Measurements from ENCODE around the gene FAH. TPM values are rescaled to one million over a fixed set of nuclear protein-coding genes. Genes with fewer than 3 reads are reported as not detected.

The FAH gene
- total and polyA plus RNA-seq, 2 donors (not counting 3 experiments of a cell fraction or from before 2014, with no cell fraction given): 18.2 to 18.7 TPM

- intact Hi-C loops (cut with micrococcal nuclease) (no loop called here), dilution Hi-C loops (cut with MboI; ENCODE audit: extremely low pct_ligation_motif_present, low sequenced_read_pairs) (no loop called here)
- H3K9ac ChIP-seq (replicated peaks; ENCODE audit: extremely low read depth, insufficient read depth, low read length): no peak overlapping the region
- H3K4me3 ChIP-seq (replicated peaks in 1 of 3; ENCODE audit: insufficient read depth in 1 of 3, low read depth in 1 of 3, low read length in 3 of 3): no peak overlapping the region
- ChIA-PET CTCF (no interaction called here), POLR2A (no interaction called here)
- no peaks in the 10 kb centered on the region for H3K36me3 ChIP-seq (ENCODE audit: control insufficient read depth in 2 of 2, extremely low read depth in 1 of 2, insufficient read depth in 2 of 2, low read length in 2 of 2)
- H3K9me3 ChIP-seq (replicated peaks; ENCODE audit: control insufficient read depth, insufficient read depth, low read length): no peaks in the 10 kb centered on the region
- H3K27me3 ChIP-seq (ENCODE audit: control insufficient read depth in 2 of 2, insufficient read depth in 2 of 2, low read length in 2 of 2): no peaks in the 10 kb centered on the region
- H3K27ac ChIP-seq (ENCODE audit: insufficient read depth, low read depth, low read length): no peak overlapping the region
- no peak for FAIRE-seq
- TF ChIP-seq POLR2AphosphoS5 (IDR thresholded peaks at IDR 0.05; ENCODE audit: insufficient read depth, low read depth, low read length): no peak
- TF ChIP-seq CTCF (IDR thresholded peaks at IDR 0.05; ENCODE audit: extremely low read depth in 1 of 2, insufficient read depth in 1 of 2, low read depth in 1 of 2, low read length in 2 of 2): no peak
- no peak for TF ChIP-seq FOS (IDR thresholded peaks at IDR 0.05; ENCODE audit: borderline replicate concordance, insufficient read depth, low read length)
- no peak for TF ChIP-seq GATA2 (IDR thresholded peaks at IDR 0.05; ENCODE audit: insufficient read depth, insufficient read length, low read depth, low read length)
- no peak for TF ChIP-seq EZH2 (IDR thresholded peaks at IDR 0.05; ENCODE audit: borderline replicate concordance, low read depth, low read length, severe bottlenecking)
- TF ChIP-seq POLR2A (IDR thresholded peaks at IDR 0.05; ENCODE audit: low read depth, low read length): no peak
- no peak for TF ChIP-seq JUN (IDR thresholded peaks at IDR 0.05; ENCODE audit: borderline replicate concordance, insufficient read depth, insufficient read length, low read depth)
- TF ChIP-seq MYC (IDR thresholded peaks at IDR 0.05; ENCODE audit: low read depth, low read length): no peak
- no peak for TF ChIP-seq MAX (IDR thresholded peaks at IDR 0.05; ENCODE audit: insufficient read depth, insufficient read length)
- H3K4me1 ChIP-seq (ENCODE audit: control insufficient read depth, extremely low read depth, insufficient read depth, low read length): peaks cover 18% of the 10 kb centered on the region
- BruUV-seq (replicated peaks): no TSS peak
- H4K20me1 ChIP-seq (replicated peaks; ENCODE audit: control insufficient read depth, extremely low read depth, insufficient read depth, low read length): peaks cover 2% of the 10 kb centered on the region
- DNase-seq (ENCODE audit: low read depth, low spot score): no peak
- H2AFZ ChIP-seq (ENCODE audit: low read depth, low read length): no peak overlapping the region
- H3K79me2 ChIP-seq (ENCODE audit: control insufficient read depth, insufficient read depth, low read length): peaks cover 48% of the 10 kb centered on the region
- no peak overlapping the region for H3K4me2 ChIP-seq (ENCODE audit: insufficient read depth, low read length)
- peaks cover 2% of the 10 kb centered on the region for H3K9me1 ChIP-seq (replicated peaks; ENCODE audit: control insufficient read depth, extremely low read depth, insufficient read depth, low read length)
Measured at GRCh38 chr15:80107774-80108173, 45.0 kb upstream of the FAH start.

Data from endothelial cell of umbilical vein (primary cell).